Measurements from ENCODE around the gene EEF2.
A peak's percentile ranks its signal among the peaks of the same experiment; 100 is the strongest.

The EEF2 gene

GRCh38 chr19:3987619-3988371, 2.5 kb upstream of the EEF2 start:
- Histone ChIP-seq H2BK12ac (ENCODE audit: low read length) (no peak overlapping the region), H3K9ac (ENCODE audit: low read length) (no peak overlapping the region), H3K27me3 (ENCODE audit: insufficient read depth, low read length) (no peaks in the 10 kb centered on the region), H3K4me1 (ENCODE audit: control insufficient read depth in 1 of 2, insufficient read depth in 2 of 2, low read length in 2 of 2) (peaks cover 11 to 20% of the 10 kb centered on the region in 2 experiments), H4K8ac (ENCODE audit: low read depth, low read length) (peak overlapping the region; percentile 43), H2AFZ (ENCODE audit: insufficient read depth, low read length, poor library complexity) (peak overlapping the region; percentile 28), H3K18ac (ENCODE audit: low read length) (no peak overlapping the region), H3K4me3 (ENCODE audit: low read depth, low read length) (no peak overlapping the region), H4K12ac (ENCODE audit: low read depth, low read length) (peak overlapping the region; percentile 51), H3K14ac (ENCODE audit: low read length) (no peak overlapping the region), H3K79me2 (ENCODE audit: control insufficient read depth, insufficient read depth, low read length, poor library complexity) (peaks cover 24% of the 10 kb centered on the region), H2BK5ac (ENCODE audit: low read depth, low read length, poor library complexity) (no peak overlapping the region), H3K4ac (ENCODE audit: low read depth, low read length) (no peak overlapping the region), H3K9me3 (ENCODE audit: insufficient read depth, low read depth, low read length) (peaks cover 5% of the 10 kb centered on the region), H2AK5ac (ENCODE audit: low read length) (peak overlapping the region; percentile 18), H3K23ac (ENCODE audit: low read length) (no peak overlapping the region), H3K36me3 (ENCODE audit: control insufficient read depth in 1 of 2, insufficient read depth in 2 of 2, low read length in 2 of 2) (peaks cover 15 to 16% of the 10 kb centered on the region in 2 experiments), H3K79me1 (ENCODE audit: low read length) (peaks cover 7% of the 10 kb centered on the region), H4K91ac (ENCODE audit: low read depth, low read length) (peak overlapping the region; percentile 32), H2BK120ac (ENCODE audit: insufficient read depth, low read length, poor library complexity) (no peak overlapping the region), H3K4me2 (ENCODE audit: low read length) (peak overlapping the region; percentile 56), H3K27ac (ENCODE audit: low read depth, low read length) (no peak overlapping the region)
- peak; percentile 81 to 95 for DNase-seq
- whole genome bisulfite sequencing (ENCODE audit: extremely low coverage, insufficient coverage, insufficient read length), result no CpG with 5 or more reads among the region's 30 CpGs

GRCh38 chr19:3986260-3987041, 1.2 kb upstream of the EEF2 start:
- no peak overlapping the region for H3K18ac ChIP-seq (ENCODE audit: low read length)
- DNase-seq, result peak; percentile 71 to 87
- H3K79me2 ChIP-seq (ENCODE audit: control insufficient read depth, insufficient read depth, low read length, poor library complexity), result peaks cover 32% of the 10 kb centered on the region
- H2AK5ac ChIP-seq (ENCODE audit: low read length), result no peak overlapping the region
- H3K27me3 ChIP-seq (ENCODE audit: insufficient read depth, low read length), result no peaks in the 10 kb centered on the region
- H3K4me1 ChIP-seq (ENCODE audit: control insufficient read depth in 1 of 2, insufficient read depth in 2 of 2, low read length in 2 of 2), result peaks cover 11 to 20% of the 10 kb centered on the region in 2 experiments
- H3K79me1 ChIP-seq (ENCODE audit: low read length), result peaks cover 7% of the 10 kb centered on the region
- H2BK12ac ChIP-seq (ENCODE audit: low read length), result no peak overlapping the region
- H3K4me3 ChIP-seq (ENCODE audit: low read depth, low read length), result no peak overlapping the region
- H3K14ac ChIP-seq (ENCODE audit: low read length), result no peak overlapping the region
- H3K23ac ChIP-seq (ENCODE audit: low read length), result no peak overlapping the region
- no peak overlapping the region for H2BK5ac ChIP-seq (ENCODE audit: low read depth, low read length, poor library complexity)
- H3K4me2 ChIP-seq (ENCODE audit: low read length), result peak overlapping the region; percentile 42
- no peak overlapping the region for H3K4ac ChIP-seq (ENCODE audit: low read depth, low read length)
- H2BK120ac ChIP-seq (ENCODE audit: insufficient read depth, low read length, poor library complexity), result no peak overlapping the region
- no peak overlapping the region for H3K9ac ChIP-seq (ENCODE audit: low read length)
- H3K36me3 ChIP-seq (ENCODE audit: control insufficient read depth in 1 of 2, insufficient read depth in 2 of 2, low read length in 2 of 2), result peaks cover 29% of the 10 kb centered on the region in 2 experiments
- no peak overlapping the region for H4K8ac ChIP-seq (ENCODE audit: low read depth, low read length)
- no peak overlapping the region for H4K12ac ChIP-seq (ENCODE audit: low read depth, low read length)
- peaks cover 5% of the 10 kb centered on the region for H3K9me3 ChIP-seq (ENCODE audit: insufficient read depth, low read depth, low read length)
- H3K27ac ChIP-seq (ENCODE audit: low read depth, low read length), result no peak overlapping the region
- H4K91ac ChIP-seq (ENCODE audit: low read depth, low read length), result no peak overlapping the region
- WGBS (ENCODE audit: extremely low coverage, insufficient coverage, insufficient read length), result no CpG with 5 or more reads among the region's 21 CpGs
- peak overlapping the region; percentile 17 for H2AFZ ChIP-seq (ENCODE audit: insufficient read depth, low read length, poor library complexity)

DNA sequence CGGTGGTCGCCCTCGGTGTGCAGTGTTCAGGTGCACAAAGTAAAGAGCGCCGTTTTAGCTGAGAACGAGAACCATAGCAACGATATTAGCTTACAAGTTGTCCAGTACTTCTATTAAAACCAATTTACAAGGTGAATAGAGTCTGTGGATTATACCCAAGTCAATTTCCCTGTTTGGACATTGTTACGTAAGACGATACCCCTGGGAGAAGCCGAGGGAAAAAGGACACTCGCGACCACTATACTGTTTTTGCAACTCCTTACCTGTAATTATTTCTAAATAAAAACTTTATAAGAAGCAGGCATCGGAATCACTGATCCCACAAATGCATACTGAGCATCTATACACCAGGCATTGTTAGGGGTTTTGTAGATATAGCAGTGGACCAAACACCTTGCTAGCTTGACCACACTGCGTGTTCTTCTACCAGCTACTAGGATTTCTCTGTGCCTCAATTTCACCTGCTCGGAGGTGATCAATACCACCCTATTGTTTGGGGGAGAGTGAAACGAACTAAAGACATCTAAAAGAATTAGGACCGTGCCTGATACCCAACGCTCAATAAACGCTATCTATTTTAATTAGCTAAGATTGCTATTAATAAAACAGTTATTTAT, 488 bp upstream of the EEF2 start:
- no CpG with 5 or more reads among the region's 19 CpGs for WGBS (ENCODE audit: extremely low coverage, insufficient coverage, insufficient read length)
- Histone ChIP-seq H3K36me3 (ENCODE audit: control insufficient read depth in 1 of 2, insufficient read depth in 2 of 2, low read length in 2 of 2) (peaks cover 36% of the 10 kb centered on the region in 2 experiments), H2AK5ac (ENCODE audit: low read length) (no peak overlapping the region), H2BK5ac (ENCODE audit: low read depth, low read length, poor library complexity) (no peak overlapping the region), H4K8ac (ENCODE audit: low read depth, low read length) (no peak overlapping the region), H3K4me3 (ENCODE audit: low read depth, low read length) (no peak overlapping the region), H2AFZ (ENCODE audit: insufficient read depth, low read length, poor library complexity) (no peak overlapping the region), H3K9me3 (ENCODE audit: insufficient read depth, low read depth, low read length) (peaks cover 5% of the 10 kb centered on the region), H3K79me1 (ENCODE audit: low read length) (peaks cover 7% of the 10 kb centered on the region), H3K27me3 (ENCODE audit: insufficient read depth, low read length) (no peaks in the 10 kb centered on the region), H3K9ac (ENCODE audit: low read length) (no peak overlapping the region), H3K23ac (ENCODE audit: low read length) (no peak overlapping the region), H3K79me2 (ENCODE audit: control insufficient read depth, insufficient read depth, low read length, poor library complexity) (peaks cover 32% of the 10 kb centered on the region), H3K4me1 (ENCODE audit: control insufficient read depth in 1 of 2, insufficient read depth in 2 of 2, low read length in 2 of 2) (peaks cover 11 to 20% of the 10 kb centered on the region in 2 experiments), H4K12ac (ENCODE audit: low read depth, low read length) (no peak overlapping the region), H3K18ac (ENCODE audit: low read length) (no peak overlapping the region), H2BK12ac (ENCODE audit: low read length) (no peak overlapping the region), H3K14ac (ENCODE audit: low read length) (no peak overlapping the region), H2BK120ac (ENCODE audit: insufficient read depth, low read length, poor library complexity) (no peak overlapping the region), H3K27ac (ENCODE audit: low read depth, low read length) (no peak overlapping the region), H4K91ac (ENCODE audit: low read depth, low read length) (no peak overlapping the region), H3K4me2 (ENCODE audit: low read length) (peak overlapping the region; percentile 78), H3K4ac (ENCODE audit: low read depth, low read length) (no peak overlapping the region)
- DNase-seq, result no peak

DNA sequence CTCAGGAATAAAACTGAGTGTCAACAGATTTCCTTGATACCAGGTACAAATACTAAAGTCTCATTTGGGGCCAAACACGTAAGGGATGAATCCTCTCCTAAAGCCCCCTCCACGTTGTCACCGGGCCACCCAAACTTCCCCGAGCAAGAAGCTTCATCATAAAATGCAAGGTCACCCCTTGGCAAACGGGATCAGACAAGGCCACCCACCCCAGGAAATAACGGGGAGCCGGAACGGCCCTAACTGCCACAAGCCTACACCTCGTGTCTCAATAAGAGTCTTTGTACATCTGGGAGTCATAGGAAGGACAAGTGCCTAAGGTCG, 717 bp downstream of the EEF2 start:
- peak overlapping the region; percentile 94 for H3K9ac ChIP-seq (ENCODE audit: low read length)
- H3K79me2 ChIP-seq (ENCODE audit: control insufficient read depth, insufficient read depth, low read length, poor library complexity), result peaks cover 32% of the 10 kb centered on the region
- peak overlapping the region; percentile 53 for H3K23ac ChIP-seq (ENCODE audit: low read length)
- H3K9me3 ChIP-seq (ENCODE audit: insufficient read depth, low read depth, low read length), result peaks cover 7% of the 10 kb centered on the region
- peaks cover 48% of the 10 kb centered on the region in 2 experiments for H3K36me3 ChIP-seq (ENCODE audit: control insufficient read depth in 1 of 2, insufficient read depth in 2 of 2, low read length in 2 of 2)
- peak overlapping the region; percentile 82 for H2BK5ac ChIP-seq (ENCODE audit: low read depth, low read length, poor library complexity)
- no peak for DNase-seq
- H4K8ac ChIP-seq (ENCODE audit: low read depth, low read length), result no peak overlapping the region
- H3K4ac ChIP-seq (ENCODE audit: low read depth, low read length), result peak overlapping the region; percentile 84
- H2AK5ac ChIP-seq (ENCODE audit: low read length), result no peak overlapping the region
- peak overlapping the region; percentile 95 for H3K4me3 ChIP-seq (ENCODE audit: low read depth, low read length)
- peaks cover 7% of the 10 kb centered on the region for H3K79me1 ChIP-seq (ENCODE audit: low read length)
- H3K4me1 ChIP-seq (ENCODE audit: control insufficient read depth in 1 of 2, insufficient read depth in 2 of 2, low read length in 2 of 2), result peaks cover 11 to 20% of the 10 kb centered on the region in 2 experiments
- H4K91ac ChIP-seq (ENCODE audit: low read depth, low read length), result peak overlapping the region; percentile 83
- H3K27me3 ChIP-seq (ENCODE audit: insufficient read depth, low read length), result no peaks in the 10 kb centered on the region
- H3K4me2 ChIP-seq (ENCODE audit: low read length), result peak overlapping the region; percentile 80
- H2AFZ ChIP-seq (ENCODE audit: insufficient read depth, low read length, poor library complexity), result no peak overlapping the region
- no peak overlapping the region for H4K12ac ChIP-seq (ENCODE audit: low read depth, low read length)
- H2BK12ac ChIP-seq (ENCODE audit: low read length), result no peak overlapping the region
- H3K18ac ChIP-seq (ENCODE audit: low read length), result peak overlapping the region; percentile 60
- H3K27ac ChIP-seq (ENCODE audit: low read depth, low read length), result peak overlapping the region; percentile 88
- peak overlapping the region; percentile 90 for H3K14ac ChIP-seq (ENCODE audit: low read length)
- no CpG with 5 or more reads among the region's 10 CpGs for WGBS (ENCODE audit: extremely low coverage, insufficient coverage, insufficient read length)
- H2BK120ac ChIP-seq (ENCODE audit: insufficient read depth, low read length, poor library complexity), result peak overlapping the region; percentile 74
